Neutrophil (primary cell): ENCODE measurements around the gene COL6A1.

Experiments used
- H3K27ac ChIP-seq: fragments of 200-600 bp; sonication (generic); 2 replicates; pipeline ENCODE4 v1.5.1; 2016; ENCODE audit warnings: mild to moderate bottlenecking, moderate library complexity
- H3K27me3 ChIP-seq: fragments of 200-600 bp; sonication (generic); 2 replicates; pipeline ENCODE4 v1.6.0; 2016; ENCODE audit warnings: mild to moderate bottlenecking
- H3K36me3 ChIP-seq: fragments of 200-600 bp; sonication (generic); 2 replicates; pipeline ENCODE4 v1.5.1; 2017
- H3K4me1 ChIP-seq, 2 experiments: fragments of 200-600 bp in 1 of 2; sonication (generic) in 1 of 2; 1 replicate in 1 of 2; 2 replicates in 1 of 2; pipeline versions ENCODE4 v1.5.1 to v1.6.1; 2013 to 2016; ENCODE audit warnings: low read depth in 1 of 2, low read length in 1 of 2, mild to moderate bottlenecking in 1 of 2, moderate library complexity in 1 of 2; ENCODE audit not compliant: control insufficient read depth in 1 of 2, insufficient read depth in 1 of 2
- H3K4me3 ChIP-seq, 2 experiments: fragments of 200-600 bp in 1 of 2; sonication (generic) in 1 of 2; 1 replicate in 1 of 2; 2 replicates in 1 of 2; pipeline ENCODE4 v1.5.1; 2013 to 2016; ENCODE audit warnings: low read depth in 1 of 2, low read length in 1 of 2, mild to moderate bottlenecking in 1 of 2, moderate library complexity in 1 of 2
- H3K9me3 ChIP-seq: fragments of 200-600 bp; sonication (generic); 2 replicates; pipeline ENCODE4 v1.5.1; 2016
- TF ChIP-seq, protein P1 (sequence below): fragments of 200-600 bp; sonication (generic); IDR thresholded peaks from 2 replicates; pipeline ENCODE4 v1.5.1; 2016; ENCODE audit warnings: antibody characterized with exemption

Gene COL6A1

DNA sequence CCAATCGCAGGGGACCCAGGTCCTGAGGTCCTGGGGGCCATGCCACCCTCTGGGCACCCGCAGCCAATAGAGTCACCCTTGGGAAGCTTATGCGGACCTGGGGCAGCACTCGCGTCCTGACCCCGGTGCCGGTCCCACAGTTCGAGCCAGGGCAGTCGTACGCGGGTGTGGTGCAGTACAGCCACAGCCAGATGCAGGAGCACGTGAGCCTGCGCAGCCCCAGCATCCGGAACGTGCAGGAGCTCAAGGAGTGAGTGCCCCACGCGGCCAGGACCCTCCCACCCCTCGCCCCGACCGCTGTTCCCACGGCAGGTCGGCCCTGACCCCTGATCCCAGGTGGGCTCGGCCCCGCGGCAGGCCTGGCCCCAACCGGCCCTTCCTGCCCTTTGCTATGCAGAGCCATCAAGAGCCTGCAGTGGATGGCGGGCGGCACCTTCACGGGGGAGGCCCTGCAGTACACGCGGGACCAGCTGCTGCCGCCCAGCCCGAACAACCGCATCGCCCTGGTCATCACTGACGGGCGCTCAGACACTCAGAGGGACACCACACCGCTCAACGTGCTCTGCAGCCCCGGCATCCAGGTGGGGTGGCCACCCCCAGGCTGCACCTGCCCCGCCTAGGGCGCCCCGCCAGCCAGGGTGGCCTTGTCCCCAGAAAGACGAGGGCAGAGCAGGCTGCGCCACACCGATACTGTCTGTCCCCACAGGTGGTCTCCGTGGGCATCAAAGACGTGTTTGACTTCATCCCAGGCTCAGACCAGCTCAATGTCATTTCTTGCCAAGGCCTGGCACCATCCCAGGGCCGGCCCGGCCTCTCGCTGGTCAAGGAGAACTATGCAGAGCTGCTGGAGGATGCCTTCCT is 20.5 kb downstream of the COL6A1 start:
- H3K4me1 ChIP-seq: no peaks in the 10 kb centered on the region
- no peaks in the 10 kb centered on the region for H3K27me3 ChIP-seq
- no peaks in the 10 kb centered on the region for H3K36me3 ChIP-seq
- TF ChIP-seq, protein P1, sequence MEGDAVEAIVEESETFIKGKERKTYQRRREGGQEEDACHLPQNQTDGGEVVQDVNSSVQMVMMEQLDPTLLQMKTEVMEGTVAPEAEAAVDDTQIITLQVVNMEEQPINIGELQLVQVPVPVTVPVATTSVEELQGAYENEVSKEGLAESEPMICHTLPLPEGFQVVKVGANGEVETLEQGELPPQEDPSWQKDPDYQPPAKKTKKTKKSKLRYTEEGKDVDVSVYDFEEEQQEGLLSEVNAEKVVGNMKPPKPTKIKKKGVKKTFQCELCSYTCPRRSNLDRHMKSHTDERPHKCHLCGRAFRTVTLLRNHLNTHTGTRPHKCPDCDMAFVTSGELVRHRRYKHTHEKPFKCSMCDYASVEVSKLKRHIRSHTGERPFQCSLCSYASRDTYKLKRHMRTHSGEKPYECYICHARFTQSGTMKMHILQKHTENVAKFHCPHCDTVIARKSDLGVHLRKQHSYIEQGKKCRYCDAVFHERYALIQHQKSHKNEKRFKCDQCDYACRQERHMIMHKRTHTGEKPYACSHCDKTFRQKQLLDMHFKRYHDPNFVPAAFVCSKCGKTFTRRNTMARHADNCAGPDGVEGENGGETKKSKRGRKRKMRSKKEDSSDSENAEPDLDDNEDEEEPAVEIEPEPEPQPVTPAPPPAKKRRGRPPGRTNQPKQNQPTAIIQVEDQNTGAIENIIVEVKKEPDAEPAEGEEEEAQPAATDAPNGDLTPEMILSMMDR: no peak
- no peaks in the 10 kb centered on the region for H3K9me3 ChIP-seq
- no peak overlapping the region for H3K27ac ChIP-seq
- H3K4me3 ChIP-seq: no peak overlapping the region

DNA sequence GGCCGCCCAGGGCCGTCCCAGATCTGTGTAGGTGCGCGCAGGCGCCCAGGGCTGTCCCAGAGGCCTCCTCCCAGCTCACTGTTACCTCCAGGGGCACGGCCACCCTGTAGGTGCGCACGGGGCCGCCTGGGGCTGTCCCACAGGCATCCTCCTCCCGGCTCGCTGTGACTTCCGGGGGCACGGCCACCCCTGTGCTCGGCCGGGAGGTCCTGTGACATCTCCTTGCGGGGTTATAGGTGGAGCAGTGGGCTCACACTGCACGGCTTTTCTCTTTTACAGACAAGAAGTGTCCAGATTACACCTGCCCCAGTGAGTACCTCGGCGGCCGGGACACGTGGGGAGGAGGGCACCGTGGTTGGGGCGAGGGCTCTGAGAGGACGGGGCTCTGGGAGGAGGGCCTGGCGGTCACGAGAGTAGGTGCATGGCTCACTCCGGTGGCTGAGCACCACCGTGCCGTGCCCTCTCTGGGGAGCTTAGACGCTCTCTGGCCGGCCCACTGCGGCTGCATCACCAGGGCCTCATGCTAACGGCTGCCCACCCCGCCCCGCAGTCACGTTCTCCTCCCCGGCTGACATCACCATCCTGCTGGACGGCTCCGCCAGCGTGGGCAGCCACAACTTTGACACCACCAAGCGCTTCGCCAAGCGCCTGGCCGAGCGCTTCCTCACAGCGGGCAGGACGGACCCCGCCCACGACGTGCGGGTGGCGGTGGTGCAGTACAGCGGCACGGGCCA is 21.4 kb downstream of the COL6A1 start:
- H3K36me3 ChIP-seq: no peaks in the 10 kb centered on the region
- H3K9me3 ChIP-seq: no peaks in the 10 kb centered on the region
- TF ChIP-seq, protein P1: no peak
- no peaks in the 10 kb centered on the region for H3K4me1 ChIP-seq
- H3K27ac ChIP-seq: no peak overlapping the region
- H3K27me3 ChIP-seq: no peaks in the 10 kb centered on the region
- no peak overlapping the region for H3K4me3 ChIP-seq

DNA sequence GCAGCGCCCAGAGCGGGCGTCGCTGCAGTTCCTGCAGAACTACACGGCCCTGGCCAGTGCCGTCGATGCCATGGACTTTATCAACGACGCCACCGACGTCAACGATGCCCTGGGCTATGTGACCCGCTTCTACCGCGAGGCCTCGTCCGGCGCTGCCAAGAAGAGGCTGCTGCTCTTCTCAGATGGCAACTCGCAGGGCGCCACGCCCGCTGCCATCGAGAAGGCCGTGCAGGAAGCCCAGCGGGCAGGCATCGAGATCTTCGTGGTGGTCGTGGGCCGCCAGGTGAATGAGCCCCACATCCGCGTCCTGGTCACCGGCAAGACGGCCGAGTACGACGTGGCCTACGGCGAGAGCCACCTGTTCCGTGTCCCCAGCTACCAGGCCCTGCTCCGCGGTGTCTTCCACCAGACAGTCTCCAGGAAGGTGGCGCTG is 22.0 kb downstream of the COL6A1 start:
- H3K36me3 ChIP-seq: no peaks in the 10 kb centered on the region
- H3K4me1 ChIP-seq: no peaks in the 10 kb centered on the region
- H3K4me3 ChIP-seq: no peak overlapping the region
- no peaks in the 10 kb centered on the region for H3K9me3 ChIP-seq
- H3K27me3 ChIP-seq: no peaks in the 10 kb centered on the region
- TF ChIP-seq, protein P1: no peak
- H3K27ac ChIP-seq: no peak overlapping the region

DNA sequence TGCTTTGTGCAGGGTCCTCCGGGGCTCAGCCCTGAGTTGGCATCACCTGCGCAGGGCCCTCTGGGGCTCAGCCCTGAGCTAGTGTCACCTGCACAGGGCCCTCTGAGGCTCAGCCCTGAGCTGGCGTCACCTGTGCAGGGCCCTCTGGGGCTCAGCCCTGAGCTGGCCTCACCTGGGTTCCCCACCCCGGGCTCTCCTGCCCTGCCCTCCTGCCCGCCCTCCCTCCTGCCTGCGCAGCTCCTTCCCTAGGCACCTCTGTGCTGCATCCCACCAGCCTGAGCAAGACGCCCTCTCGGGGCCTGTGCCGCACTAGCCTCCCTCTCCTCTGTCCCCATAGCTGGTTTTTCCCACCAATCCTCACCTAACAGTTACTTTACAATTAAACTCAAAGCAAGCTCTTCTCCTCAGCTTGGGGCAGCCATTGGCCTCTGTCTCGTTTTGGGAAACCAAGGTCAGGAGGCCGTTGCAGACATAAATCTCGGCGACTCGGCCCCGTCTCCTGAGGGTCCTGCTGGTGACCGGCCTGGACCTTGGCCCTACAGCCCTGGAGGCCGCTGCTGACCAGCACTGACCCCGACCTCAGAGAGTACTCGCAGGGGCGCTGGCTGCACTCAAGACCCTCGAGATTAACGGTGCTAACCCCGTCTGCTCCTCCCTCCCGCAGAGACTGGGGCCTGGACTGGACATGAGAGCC is 22.7 kb downstream of the COL6A1 start:
- Histone ChIP-seq H3K4me1 (no peaks in the 10 kb centered on the region), H3K4me3 (no peak overlapping the region), H3K9me3 (no peaks in the 10 kb centered on the region), H3K27ac (no peak overlapping the region), H3K36me3 (no peaks in the 10 kb centered on the region), H3K27me3 (no peaks in the 10 kb centered on the region)
- TF ChIP-seq, protein P1: no peak

DNA sequence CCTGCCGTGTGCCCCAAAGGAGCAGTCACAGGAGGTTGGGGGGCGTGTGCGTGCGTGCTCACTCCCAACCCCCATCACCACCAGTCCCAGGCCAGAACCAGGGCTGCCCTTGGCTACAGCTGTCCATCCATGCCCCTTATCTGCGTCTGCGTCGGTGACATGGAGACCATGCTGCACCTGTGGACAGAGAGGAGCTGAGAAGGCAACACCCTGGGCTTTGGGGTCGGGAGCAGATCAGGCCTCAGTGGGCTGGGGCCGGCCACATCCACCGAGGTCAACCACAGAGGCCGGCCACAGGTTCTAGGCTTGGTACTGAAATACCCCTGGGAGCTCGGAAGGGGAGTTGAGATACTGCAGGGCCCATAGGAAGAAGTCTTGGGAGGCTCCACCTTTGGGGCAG is 23.5 kb downstream of the COL6A1 start:
- Histone ChIP-seq H3K27ac (no peak overlapping the region), H3K9me3 (no peaks in the 10 kb centered on the region), H3K4me1 (no peaks in the 10 kb centered on the region), H3K4me3 (no peak overlapping the region), H3K27me3 (no peaks in the 10 kb centered on the region), H3K36me3 (no peaks in the 10 kb centered on the region)
- TF ChIP-seq, protein P1: no peak
